Prostate gland (tissue), 2 donors: Measurements from ENCODE around the gene TSR3.

Experiments
- CTCF ChIP-seq, 4 experiments: fragments of 200-600 bp in 2 of 4; fragments of 450-650 bp in 2 of 4; sonication (generic) in 2 of 4; IDR thresholded peaks; 1 replicate in 3 of 4; 2 replicates in 1 of 4; pipeline ENCODE4 v1.5.1; 2016 to 2019; ENCODE audit warnings: antibody characterized with exemption in 4 of 4, mild to moderate bottlenecking in 2 of 4, moderate library complexity in 2 of 4
- POLR2AphosphoS5 ChIP-seq: sonication (generic); formaldehyde crosslinking; IDR thresholded peaks from one replicate; pipeline ENCODE4 v1.6.1; 2017; ENCODE audit warnings: antibody characterized with exemption

- no peak for TF ChIP-seq CTCF (IDR thresholded peaks at IDR 0.05)
- no peak for TF ChIP-seq POLR2AphosphoS5
These were observed 10.1 kb upstream of the TSR3 start for GRCh38 chr16:1361685-1362360.
